HG02610 (cell line): ENCODE data around the gene NR4A3.

Experiments
- ATAC-seq: cut with Tn5 transposase; IDR thresholded peaks from one replicate; pipeline ENCODE4 v1.9.1; 2021; ENCODE audit warnings: mild to moderate bottlenecking, moderate library complexity; ENCODE audit not compliant: unreplicated experiment

NR4A3 gene

GRCh38 chr9:99813739-99814138 is 7.9 kb upstream of the NR4A3 start:
- no peak for ATAC-seq

- ATAC-seq, result no peak
Measured at GRCh38 chr9:99814359-99814758, 7.3 kb upstream of the NR4A3 start.

- ATAC-seq, result no peak
Measured at GRCh38 chr9:99816392-99816791, 5.3 kb upstream of the NR4A3 start.

GRCh38 chr9:99818500-99818899 is 3.2 kb upstream of the NR4A3 start:
- ATAC-seq, result no peak

GRCh38 chr9:99819123-99819855 is 2.4 kb upstream of the NR4A3 start:
- ATAC-seq, result peak; percentile 48

- peak; percentile 37 for ATAC-seq
Measured at GRCh38 chr9:99819856-99820684, 1.6 kb upstream of the NR4A3 start.

- ATAC-seq, result peak; percentile 10
Measured at GRCh38 chr9:99820685-99821395, 845 bp upstream of the NR4A3 start.

- no peak for ATAC-seq
Measured at GRCh38 chr9:99822109-99822805, 572 bp downstream of the NR4A3 start.

- no peak for ATAC-seq
Measured at GRCh38 chr9:99822806-99823591, 1.3 kb downstream of the NR4A3 start.

- no peak for ATAC-seq
Measured at GRCh38 chr9:99823681-99824377, 2.1 kb downstream of the NR4A3 start.

- no peak for ATAC-seq
Measured at GRCh38 chr9:99824378-99825171, 2.9 kb downstream of the NR4A3 start.

- no peak for ATAC-seq
Measured at GRCh38 chr9:99825172-99826046, 3.7 kb downstream of the NR4A3 start.

GRCh38 chr9:99826579-99826978 is 4.9 kb downstream of the NR4A3 start:
- no peak for ATAC-seq

GRCh38 chr9:99827244-99827643 is 5.6 kb downstream of the NR4A3 start:
- ATAC-seq, result no peak

- ATAC-seq, result no peak
Measured at GRCh38 chr9:99828054-99828416, 6.3 kb downstream of the NR4A3 start.

- no peak for ATAC-seq
Measured at GRCh38 chr9:99828417-99829176, 6.9 kb downstream of the NR4A3 start.

GRCh38 chr9:99831857-99832557 is 10.3 kb downstream of the NR4A3 start:
- no peak for ATAC-seq
